HG03108 (cell line): ENCODE data around the gene PLCB1.

ENCODE experiments used
- ATAC-seq: cut with Tn5 transposase; IDR thresholded peaks from one replicate; pipeline ENCODE4 v1.9.1; 2021; ENCODE audit warnings: moderate library complexity; ENCODE audit not compliant: unreplicated experiment

Gene PLCB1

DNA sequence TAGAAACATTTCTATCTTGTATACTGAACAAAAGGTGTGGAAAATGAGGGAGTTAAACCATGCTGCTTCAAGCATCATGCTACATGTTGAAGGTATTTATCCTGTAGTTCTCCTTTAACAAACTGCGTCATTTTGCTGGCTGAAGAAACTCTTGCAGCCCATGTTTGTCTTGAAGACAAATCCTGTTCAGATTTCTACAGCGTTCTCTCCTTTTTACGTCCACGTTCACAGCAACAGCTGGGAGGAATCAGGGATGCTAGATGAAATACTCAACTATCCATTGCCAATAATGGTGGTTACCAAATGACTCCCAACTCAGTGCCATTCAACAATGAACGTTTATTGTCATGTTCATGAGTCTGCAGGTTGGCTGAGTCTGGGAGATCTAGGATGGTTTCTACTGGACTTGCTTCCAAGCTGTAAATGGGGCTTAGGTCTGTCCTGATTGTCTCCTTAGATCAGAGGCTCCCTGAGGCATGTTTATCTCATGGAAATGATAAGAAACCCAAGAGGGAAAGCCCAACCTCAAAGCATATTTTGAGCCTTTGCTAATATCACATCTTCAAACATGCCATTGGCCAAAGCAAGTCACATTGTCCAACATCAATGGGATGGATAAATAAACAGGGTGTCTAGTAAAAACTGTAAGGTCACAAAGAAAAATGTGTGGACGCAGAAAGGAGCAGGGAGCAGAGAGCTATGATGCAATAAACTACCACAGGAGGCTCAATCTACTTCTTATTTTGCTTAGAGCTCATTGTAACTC is 2.7 kb upstream of the PLCB1 start:
- no peak for ATAC-seq

- ATAC-seq, result no peak
Observed at GRCh38 chr20:8130840-8131526, 1.1 kb upstream of the PLCB1 start.

GRCh38 chr20:8132484-8133309 is 631 bp downstream of the PLCB1 start:
- no peak for ATAC-seq

DNA sequence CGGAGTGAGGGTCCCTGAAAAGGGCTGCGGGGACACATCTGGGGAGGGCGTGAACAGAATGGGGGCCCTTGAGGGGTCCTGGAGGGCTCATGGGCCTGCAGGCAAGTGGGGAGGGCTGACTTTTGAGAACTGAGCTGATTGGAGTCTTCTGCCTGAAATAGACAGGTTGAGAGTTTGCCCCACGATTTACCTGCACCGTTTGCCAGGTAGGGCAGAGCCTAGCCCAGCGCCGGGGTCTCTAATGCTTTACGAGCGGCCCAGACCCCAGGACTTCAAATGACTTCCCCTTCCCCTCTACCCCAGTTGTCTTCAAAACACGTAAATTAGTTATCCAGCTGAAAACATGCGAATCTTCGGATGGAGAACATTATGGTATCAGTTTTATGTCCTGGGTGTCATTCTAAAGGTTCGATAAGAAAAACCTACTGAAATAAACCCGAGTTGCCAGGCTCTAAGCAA is 1.3 kb downstream of the PLCB1 start:
- ATAC-seq, result no peak

GRCh38 chr20:8133851-8134451 is 1.9 kb downstream of the PLCB1 start:
- no peak for ATAC-seq

DNA sequence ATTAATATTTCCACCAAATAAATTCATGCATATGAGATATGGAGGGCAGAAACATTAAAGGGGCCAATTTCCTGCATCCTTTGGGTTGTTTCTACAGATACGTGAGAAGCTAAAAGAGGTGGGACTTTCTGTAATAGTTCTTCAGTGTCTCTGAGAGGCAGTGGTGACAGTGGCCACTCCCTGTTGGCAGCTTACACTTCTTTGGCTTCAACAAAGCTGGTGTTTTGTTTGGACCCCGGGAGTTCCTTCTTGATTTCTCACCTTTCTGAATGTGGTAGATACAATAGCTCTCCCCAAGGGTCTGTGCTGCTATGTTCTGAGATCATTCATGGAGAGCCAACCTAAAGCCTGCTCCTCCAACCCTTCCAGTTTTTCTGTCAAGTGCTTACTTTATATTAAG is 7.8 kb downstream of the PLCB1 start:
- ATAC-seq, result no peak

GRCh38 chr20:8143474-8143873 is 11.4 kb downstream of the PLCB1 start:
- ATAC-seq, result no peak

DNA sequence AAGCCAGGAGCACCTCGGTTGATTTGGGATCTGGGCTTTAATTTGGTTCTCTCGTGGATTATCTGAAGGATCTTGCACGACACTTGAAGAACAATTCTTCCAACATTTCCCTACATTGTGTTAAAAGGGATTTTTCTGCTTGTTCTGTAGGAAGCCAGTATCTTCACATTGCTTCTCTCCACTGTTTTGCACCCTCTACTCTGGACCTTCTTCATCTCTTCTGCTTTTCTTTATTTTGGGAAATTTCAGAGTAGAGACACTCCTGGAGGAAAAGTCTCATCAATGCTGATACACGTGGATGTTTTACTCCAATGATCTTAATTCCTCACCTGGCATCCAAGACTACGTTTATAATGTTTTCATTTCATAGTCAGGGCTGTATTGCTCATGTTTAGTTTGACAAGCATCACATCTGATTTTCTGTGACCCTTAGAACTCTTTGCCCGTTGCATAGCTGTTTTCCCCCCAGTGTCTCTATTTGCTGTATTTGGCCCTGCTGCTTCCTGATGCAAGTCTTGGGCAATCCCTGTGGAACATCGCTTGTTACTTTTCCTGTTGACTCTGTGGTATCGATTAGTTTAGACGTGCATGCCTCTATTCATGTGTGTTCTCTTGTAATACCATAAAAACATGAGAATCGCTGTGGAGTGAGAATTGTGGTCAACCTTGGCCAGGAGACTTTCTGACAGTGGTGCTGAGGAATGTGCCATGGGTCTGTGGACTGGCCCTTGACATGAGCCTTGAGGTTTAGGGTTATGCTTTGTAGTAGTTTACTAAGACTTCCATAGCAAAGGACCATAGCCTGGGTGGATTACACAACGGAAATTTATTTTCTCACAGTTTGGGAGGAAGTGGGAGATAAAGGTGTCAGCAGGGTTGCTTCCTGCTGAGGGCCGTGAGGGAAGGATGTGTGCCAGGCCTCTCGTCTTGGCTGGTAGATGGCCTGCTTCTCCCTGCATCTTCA is 12.5 kb downstream of the PLCB1 start:
- ATAC-seq, result no peak

DNA sequence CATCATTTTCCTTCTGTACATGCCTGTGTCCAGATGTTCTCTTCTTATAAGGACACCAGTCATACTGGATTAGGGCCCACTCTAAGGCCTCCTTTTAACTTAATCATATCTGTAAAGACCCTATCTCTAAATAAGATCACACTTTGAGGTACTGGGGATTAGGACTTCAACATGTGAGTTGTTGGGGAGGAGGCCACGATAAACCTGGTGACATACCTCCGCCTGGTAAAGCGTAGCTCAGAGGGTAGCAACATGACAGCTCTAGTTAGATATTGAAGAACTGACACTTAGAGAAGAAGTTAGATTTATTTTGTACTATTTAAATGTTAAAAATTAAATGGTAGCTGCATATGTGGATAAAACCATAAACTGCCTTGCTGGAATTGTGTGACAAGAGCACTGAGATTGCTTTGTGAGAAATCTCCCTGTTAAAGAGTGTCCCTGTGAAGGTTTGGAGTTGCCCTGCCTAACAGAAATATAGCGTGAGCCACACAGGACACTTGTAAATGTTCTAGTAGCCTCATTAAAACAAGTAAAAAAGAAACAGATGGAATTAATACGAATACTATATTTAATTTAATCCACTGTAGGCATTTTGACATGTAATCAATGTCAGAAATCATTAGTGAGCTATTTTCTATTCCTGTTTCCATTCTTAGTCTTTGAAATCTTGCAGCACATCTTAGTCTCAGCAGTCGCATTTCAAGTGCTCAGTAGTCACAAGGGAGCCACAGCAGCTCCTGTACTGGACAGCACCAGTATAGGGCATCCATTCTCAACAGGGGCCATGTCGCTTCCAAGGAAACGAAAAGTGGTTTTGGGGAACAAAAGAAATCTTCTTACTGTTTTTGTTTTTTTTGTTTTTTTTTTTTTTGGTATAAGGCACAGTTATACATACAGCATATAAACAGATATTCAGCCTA is 13.4 kb downstream of the PLCB1 start:
- ATAC-seq, result no peak

DNA sequence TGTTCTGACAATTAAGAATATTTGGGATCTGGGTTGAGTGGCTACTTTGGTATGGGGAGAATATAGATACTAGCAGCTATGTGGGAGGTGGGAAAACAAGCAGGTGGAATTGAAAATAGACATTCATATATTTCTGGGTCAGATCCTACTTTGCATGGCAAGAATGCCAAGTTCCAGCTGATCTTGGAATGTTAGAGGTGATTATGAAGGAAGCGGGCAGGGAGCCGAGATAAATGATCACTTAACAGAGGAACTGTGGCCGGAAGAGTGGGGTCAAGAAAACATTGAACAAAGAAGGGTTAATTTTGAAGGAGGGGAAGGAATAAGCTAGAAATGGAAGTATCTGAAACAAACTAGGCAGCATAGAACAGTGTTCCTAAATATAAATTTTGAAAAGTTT is 15.4 kb downstream of the PLCB1 start:
- ATAC-seq, result no peak

- ATAC-seq, result no peak
Observed at GRCh38 chr20:8148501-8148900, 16.4 kb downstream of the PLCB1 start.

- no peak for ATAC-seq
Observed at GRCh38 chr20:8150591-8150990, 18.5 kb downstream of the PLCB1 start.

DNA sequence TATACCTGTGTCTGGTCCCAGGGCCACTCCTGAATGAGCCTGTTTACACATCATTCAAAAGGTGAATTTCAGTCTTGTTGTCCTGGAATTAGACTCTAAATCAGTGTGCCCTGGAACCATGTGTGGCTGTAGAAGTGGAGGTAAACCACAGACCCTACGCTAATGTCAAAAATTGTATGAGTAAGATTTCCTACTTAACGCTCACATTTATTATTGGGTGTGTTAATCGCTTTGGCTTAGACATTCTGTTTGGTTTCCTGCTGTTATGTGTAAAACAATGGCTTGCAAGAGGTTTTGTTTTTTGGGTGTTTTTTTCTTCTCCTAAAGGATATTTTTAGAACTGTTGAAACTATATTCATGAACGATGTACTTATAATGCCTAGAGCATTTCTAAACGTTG is 19.3 kb downstream of the PLCB1 start:
- ATAC-seq, result no peak

DNA sequence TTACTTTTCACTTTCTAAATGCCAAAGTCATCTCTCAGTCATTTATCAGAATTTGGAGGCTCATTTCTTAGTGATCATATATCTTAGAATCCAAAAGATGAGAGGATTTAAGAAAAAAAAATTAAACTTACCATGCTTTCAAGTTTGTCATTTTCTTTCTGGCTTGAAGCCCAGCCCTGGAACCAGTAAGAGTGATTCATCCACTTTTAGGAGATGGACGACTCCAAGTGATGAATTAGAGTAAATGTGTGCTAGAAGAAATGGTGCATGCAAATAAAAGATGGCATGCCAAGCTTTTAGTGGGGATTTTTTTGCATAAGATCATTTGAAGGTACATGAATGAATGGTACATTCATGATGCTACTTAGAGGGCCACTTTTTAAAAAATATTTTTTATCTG is 20.1 kb downstream of the PLCB1 start:
- ATAC-seq, result no peak

DNA sequence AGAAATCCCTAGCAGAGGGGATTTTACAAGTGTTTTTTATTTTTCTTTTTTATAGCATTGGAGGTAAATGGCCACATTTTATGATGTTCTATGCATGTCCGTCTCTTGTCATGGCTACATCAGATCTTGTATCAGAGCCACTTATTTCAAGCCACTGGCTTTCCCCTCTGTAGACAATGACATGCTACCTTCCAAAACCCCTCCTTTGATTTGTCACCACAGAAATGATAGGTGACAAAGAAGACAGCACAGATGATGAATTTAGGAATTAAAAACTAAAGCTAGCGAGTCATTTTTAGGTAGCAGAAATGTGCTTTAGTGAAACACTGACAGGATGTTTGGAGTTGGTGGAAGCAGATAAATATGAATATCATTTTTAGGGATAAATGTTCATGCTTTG is 20.8 kb downstream of the PLCB1 start:
- ATAC-seq, result no peak

DNA sequence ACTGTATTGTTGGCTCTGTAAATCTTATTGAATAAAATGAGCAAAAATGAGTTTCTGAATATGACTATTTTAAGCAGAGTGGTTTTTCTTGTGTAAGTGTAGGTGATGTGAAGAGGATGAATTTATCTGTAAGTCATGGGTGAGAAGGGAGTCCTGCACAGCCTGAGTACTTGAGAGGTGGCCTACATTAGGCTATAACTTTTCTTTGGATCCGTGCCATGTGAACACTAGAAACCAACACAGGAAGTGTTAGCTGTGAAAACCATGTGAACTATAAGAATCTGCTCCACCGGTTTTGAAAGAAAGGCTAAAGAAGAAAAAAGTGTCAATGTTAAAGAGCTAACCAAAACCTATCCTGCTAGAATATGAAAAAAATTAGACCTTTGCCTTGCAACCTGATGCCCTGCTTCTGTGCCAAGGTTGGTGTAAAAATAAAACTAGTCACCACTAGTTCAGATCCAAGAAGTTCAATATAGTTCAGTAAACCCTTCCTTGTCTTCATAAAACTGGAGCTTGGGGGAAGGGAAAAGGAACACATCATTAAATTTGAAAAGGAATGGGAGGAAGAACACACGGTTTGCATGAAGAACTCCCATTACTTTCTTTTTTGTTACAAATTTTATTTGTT is 21.3 kb downstream of the PLCB1 start:
- peak; percentile 43 for ATAC-seq

DNA sequence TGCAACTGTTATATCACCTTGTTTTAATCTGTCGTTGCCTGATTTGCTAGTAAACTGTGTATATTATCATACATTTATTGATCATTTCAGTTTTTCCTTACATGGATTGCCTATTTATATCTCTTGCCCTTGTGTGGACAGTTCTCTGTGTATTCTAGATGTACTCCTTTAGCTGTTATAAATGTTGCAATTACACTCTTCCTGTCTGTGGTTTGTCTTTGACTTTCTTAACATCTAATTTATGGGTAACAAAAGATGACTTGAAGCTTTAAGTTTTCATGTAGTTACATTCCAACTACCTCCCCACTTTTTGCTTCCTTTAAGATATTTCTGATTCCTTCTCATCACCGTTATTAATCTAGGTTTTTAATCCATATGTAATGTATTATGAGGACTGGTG is 22.6 kb downstream of the PLCB1 start:
- ATAC-seq, result no peak

- no peak for ATAC-seq
Observed at GRCh38 chr20:8155229-8155628, 23.2 kb downstream of the PLCB1 start.

DNA sequence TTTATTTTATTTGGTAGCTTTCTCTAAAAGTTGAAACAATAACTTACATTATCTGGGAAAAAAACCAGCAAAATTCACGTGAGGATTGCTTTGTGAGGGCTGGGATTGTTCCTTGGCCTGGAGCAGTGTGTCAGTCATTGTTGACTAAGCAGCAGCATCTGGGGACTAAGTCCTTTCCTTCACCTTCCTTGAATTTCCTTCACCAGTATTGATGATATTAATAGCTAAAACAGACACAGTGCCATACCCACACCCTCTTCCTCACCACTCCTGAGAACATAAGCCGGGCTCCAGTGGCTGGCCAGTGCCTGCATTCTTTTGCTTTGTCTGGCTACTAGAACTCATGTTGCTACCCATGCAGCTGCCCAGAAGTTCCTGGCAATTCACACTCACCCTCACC is 23.7 kb downstream of the PLCB1 start:
- no peak for ATAC-seq
